Suprapubic skin (tissue), 4 donors: ENCODE measurements around the gene INTS14. TPM values are rescaled to one million over a fixed set of nuclear protein-coding genes. Genes with fewer than 3 reads are reported as not detected.

Experiments used
- DNase-seq, 2 donors: peaks; one replicate each; pipeline ENCODE4 v3.0.0-alpha.2; 2019; ENCODE audit warnings: low spot score in 2 of 2
- H3K27ac ChIP-seq: fragments of 200-600 bp; sonication (generic); one replicate; pipeline ENCODE4 v1.5.1; 2019
- H3K27me3 ChIP-seq: fragments of 200-600 bp; sonication (generic); one replicate; pipeline ENCODE4 v1.5.1; 2019
- H3K36me3 ChIP-seq: fragments of 200-600 bp; sonication (generic); one replicate; pipeline ENCODE4 v1.5.1; 2019
- H3K4me1 ChIP-seq: fragments of 200-600 bp; sonication (generic); one replicate; pipeline ENCODE4 v1.5.1; 2019
- H3K4me3 ChIP-seq: fragments of 200-600 bp; sonication (generic); one replicate; pipeline ENCODE4 v1.5.1; 2019; ENCODE audit warnings: mild to moderate bottlenecking
- H3K9me3 ChIP-seq: fragments of 200-600 bp; sonication (generic); one replicate; pipeline ENCODE4 v1.5.1; 2019
- CTCF ChIP-seq, 2 donors: fragments of 200-600 bp in 1 of 2; fragments of 450-650 bp in 1 of 2; sonication (generic) in 1 of 2; IDR thresholded peaks; one replicate each; pipeline ENCODE4 v1.5.1; 2016 to 2019; ENCODE audit warnings: antibody characterized with exemption in 2 of 2, mild to moderate bottlenecking in 1 of 2, moderate library complexity in 1 of 2
- EP300 ChIP-seq: sonication (generic); formaldehyde crosslinking; IDR thresholded peaks from one replicate; pipeline ENCODE4 v1.6.1; 2017; ENCODE audit warnings: antibody characterized with exemption
- POLR2A ChIP-seq, 2 donors: fragments of 450-650 bp; IDR thresholded peaks; one replicate each; pipeline ENCODE4 v1.6.1; 2017; ENCODE audit warnings: antibody characterized with exemption in 2 of 2, mild to moderate bottlenecking in 2 of 2, moderate library complexity in 2 of 2
- POLR2AphosphoS5 ChIP-seq, 3 donors: sonication (generic); formaldehyde crosslinking; IDR thresholded peaks; one replicate each; pipeline ENCODE4 v1.6.1; 2017; ENCODE audit warnings: antibody characterized with exemption in 3 of 3
- WGBS: methylation state at CpG from one replicate; pipeline ENCODE4 v1.1.5; 2018; 5-methylcytosine and 5-hydroxymethylcytosine counted together
- total RNA-seq, 4 donors: library from RNA; depleted of rRNA; stranded (reverse); fragments of >200 nt; gene quantifications; one replicate each; pipeline ENCODE4 v1.1.0, GENCODE V29; 2016

Gene INTS14
- total RNA-seq, 4 donors from 2014 or later, result 37.1 to 72.5 (median 49.1) TPM

- Histone ChIP-seq H3K4me3 (no peak overlapping the region), H3K36me3 (peaks cover 27% of the 10 kb centered on the region)
- TF ChIP-seq CTCF (IDR thresholded peaks at IDR 0.05) (no peak), POLR2A (IDR thresholded peaks at IDR 0.05) (no peak), POLR2AphosphoS5 (IDR thresholded peaks at IDR 0.05) (no peak), EP300 (no peak)
These were observed 42.4 kb upstream of the INTS14 start for GRCh38 chr15:65653341-65653740.

GRCh38 chr15:65651831-65652749 is 41.2 kb upstream of the INTS14 start:
- H3K36me3 ChIP-seq, result peaks cover 18% of the 10 kb centered on the region
- DNase-seq, result no peak
- no peak overlapping the region for H3K4me3 ChIP-seq
- H3K9me3 ChIP-seq, result no peaks in the 10 kb centered on the region
- no peak overlapping the region for H3K27ac ChIP-seq
- peaks cover 5% of the 10 kb centered on the region for H3K4me1 ChIP-seq
- TF ChIP-seq CTCF (IDR thresholded peaks at IDR 0.05), result no peak
- no peak for TF ChIP-seq POLR2AphosphoS5 (IDR thresholded peaks at IDR 0.05)
- TF ChIP-seq EP300, result no peak
- TF ChIP-seq POLR2A (IDR thresholded peaks at IDR 0.05), result no peak
- H3K27me3 ChIP-seq, result no peaks in the 10 kb centered on the region
- 66% methylated on average over 10 of the region's 11 CpGs for WGBS

More at GRCh38 chr15:65653341-65653740, 42.4 kb upstream of the INTS14 start:
- no peaks in the 10 kb centered on the region for H3K9me3 ChIP-seq
- DNase-seq, result no peak
- H3K27me3 ChIP-seq, result no peaks in the 10 kb centered on the region
- H3K27ac ChIP-seq, result no peak overlapping the region
- peaks cover 5% of the 10 kb centered on the region for H3K4me1 ChIP-seq

- Histone ChIP-seq H3K27me3 (no peaks in the 10 kb centered on the region), H3K36me3 (peaks cover 7% of the 10 kb centered on the region), H3K27ac (no peak overlapping the region), H3K4me3 (no peak overlapping the region), H3K4me1 (peaks cover 5% of the 10 kb centered on the region), H3K9me3 (no peaks in the 10 kb centered on the region)
- DNase-seq, result no peak
- TF ChIP-seq EP300 (no peak), CTCF (IDR thresholded peaks at IDR 0.05) (no peak), POLR2A (IDR thresholded peaks at IDR 0.05) (no peak), POLR2AphosphoS5 (IDR thresholded peaks at IDR 0.05) (no peak)
- WGBS, result 100% methylated on average over 1 of the region's 1 CpG
These were observed 40.1 kb upstream of the INTS14 start for GRCh38 chr15:65651042-65651322.

GRCh38 chr15:65650312-65651041 is 39.5 kb upstream of the INTS14 start:
- Histone ChIP-seq H3K4me3 (no peak overlapping the region), H3K27me3 (no peaks in the 10 kb centered on the region), H3K4me1 (peaks cover 5% of the 10 kb centered on the region), H3K27ac (no peak overlapping the region), H3K36me3 (peaks cover 6% of the 10 kb centered on the region), H3K9me3 (no peaks in the 10 kb centered on the region)
- no peak for DNase-seq
- no peak for TF ChIP-seq EP300
- TF ChIP-seq POLR2A (IDR thresholded peaks at IDR 0.05), result no peak
- no peak for TF ChIP-seq CTCF (IDR thresholded peaks at IDR 0.05)
- no peak for TF ChIP-seq POLR2AphosphoS5 (IDR thresholded peaks at IDR 0.05)
- WGBS, result 92% methylated on average over 12 of the region's 12 CpGs

GRCh38 chr15:65646486-65646885 is 35.6 kb upstream of the INTS14 start:
- no peaks in the 10 kb centered on the region for H3K27me3 ChIP-seq
- H3K9me3 ChIP-seq, result no peaks in the 10 kb centered on the region
- H3K4me3 ChIP-seq, result no peak overlapping the region
- TF ChIP-seq POLR2A (IDR thresholded peaks at IDR 0.05) (no peak), CTCF (IDR thresholded peaks at IDR 0.05) (no peak)
- 89% methylated on average over 4 of the region's 4 CpGs for WGBS
- no peak for DNase-seq
- peaks cover 3% of the 10 kb centered on the region for H3K36me3 ChIP-seq
- no peaks in the 10 kb centered on the region for H3K4me1 ChIP-seq
- H3K27ac ChIP-seq, result no peak overlapping the region
